Gastroesophageal sphincter (tissue), 4 donors: Measurements from ENCODE around the gene MTMR12. TPM values are rescaled to one million over a fixed set of nuclear protein-coding genes. Genes with fewer than 3 reads are reported as not detected.
A peak's percentile ranks its signal among the peaks of the same experiment; 100 is the strongest.

Source experiments
- ATAC-seq: fragments of 150-250 bp; one replicate; pipeline ENCODE4 v1.9.1; 2016; ENCODE audit warnings: mild to moderate bottlenecking, moderate library complexity
- H3K27ac ChIP-seq, 4 donors: fragments of 200-600 bp; sonication (generic) in 3 of 4; 1 replicate in 3 of 4; 2 replicates in 1 of 4; pipeline ENCODE4 v1.5.1; 2016 to 2019
- H3K27me3 ChIP-seq: fragments of 200-600 bp; sonication (generic); one replicate; pipeline ENCODE4 v1.5.1; 2019
- H3K36me3 ChIP-seq, 2 donors: fragments of 200-600 bp; sonication (generic); one replicate each; pipeline ENCODE4 v1.5.1; 2019; ENCODE audit warnings: control low read depth in 1 of 2
- H3K4me1 ChIP-seq, 3 donors: fragments of 200-600 bp; sonication (generic); 1 replicate in 2 of 3; 2 replicates in 1 of 3; pipeline ENCODE4 v1.5.1; 2016 to 2019; ENCODE audit warnings: control low read depth in 2 of 3
- H3K4me3 ChIP-seq, 2 donors: fragments of 200-600 bp; sonication (generic); one replicate each; pipeline ENCODE4 v1.5.1; 2019; ENCODE audit warnings: mild to moderate bottlenecking in 1 of 2, moderate library complexity in 1 of 2
- H3K9me3 ChIP-seq, 3 donors: fragments of 200-600 bp; sonication (generic); one replicate each; pipeline ENCODE4 v1.5.1; 2017 to 2019; ENCODE audit warnings: control low read depth in 2 of 3
- CTCF ChIP-seq, 4 experiments: fragments of 200-600 bp in 2 of 4; fragments of 450-650 bp in 2 of 4; sonication (generic) in 1 of 4; IDR thresholded peaks; one replicate each; pipeline ENCODE4 v1.5.1; 2017 to 2019; ENCODE audit warnings: antibody characterized with exemption in 4 of 4, mild to moderate bottlenecking in 2 of 4, moderate library complexity in 2 of 4
- EP300 ChIP-seq: sonication (generic); formaldehyde crosslinking; IDR thresholded peaks from one replicate; pipeline ENCODE4 v1.6.1; 2017; ENCODE audit warnings: antibody characterized with exemption, mild to moderate bottlenecking
- POLR2A ChIP-seq, 2 donors: fragments of 450-650 bp; IDR thresholded peaks; one replicate each; pipeline ENCODE4 v1.6.1; 2017; ENCODE audit warnings: antibody characterized with exemption in 2 of 2, mild to moderate bottlenecking in 2 of 2, moderate library complexity in 1 of 2
- POLR2AphosphoS5 ChIP-seq: sonication (generic); formaldehyde crosslinking; IDR thresholded peaks from one replicate; pipeline ENCODE4 v1.6.1; 2017; ENCODE audit warnings: antibody characterized with exemption
- WGBS, 2 donors: methylation state at CpG; one replicate each; pipeline ENCODE4 v1.1.5; 2018; ENCODE audit warnings: low coverage in 1 of 2; 5-methylcytosine and 5-hydroxymethylcytosine counted together
- total RNA-seq, 4 donors: library from RNA; depleted of rRNA; stranded (reverse); fragments of >200 nt; gene quantifications; one replicate each; pipeline ENCODE4 v1.1.0, GENCODE V29; 2016

MTMR12 gene
- total RNA-seq, 4 donors from 2014 or later: 44.2 to 98.9 (median 68.5) TPM

GRCh38 chr5:32255540-32255900 lies 57.2 kb downstream of the MTMR12 start:
- H3K27ac ChIP-seq: peak overlapping the region in 3 of 4 donors; percentile 49 to 64 (median 60)

GRCh38 chr5:32254881-32255539 lies 57.7 kb downstream of the MTMR12 start:
- H3K27me3 ChIP-seq: no peaks in the 10 kb centered on the region
- H3K27ac ChIP-seq: peak overlapping the region in 3 of 4 donors; percentile 49 to 64 (median 60)
- H3K9me3 ChIP-seq: no peaks in the 10 kb centered on the region
- WGBS, 2 donors: 45 to 50% methylated on average over 4 of the region's 5 CpGs
- peaks cover 0 to 85% of the 10 kb centered on the region in 2 donors for H3K36me3 ChIP-seq
- ATAC-seq: peak; percentile 21
- H3K4me1 ChIP-seq: peaks cover 0 to 16% (median 8%) of the 10 kb centered on the region in 3 donors
- TF ChIP-seq EP300 (no peak), POLR2AphosphoS5 (peak; percentile 62)
- H3K4me3 ChIP-seq: no peak overlapping the region

More at GRCh38 chr5:32255540-32255900, 57.2 kb downstream of the MTMR12 start:
- Histone ChIP-seq H3K27me3 (no peaks in the 10 kb centered on the region), H3K9me3 (no peaks in the 10 kb centered on the region), H3K4me1 (peaks cover 0 to 18% (median 8%) of the 10 kb centered on the region in 3 donors), H3K4me3 (no peak overlapping the region), H3K36me3 (peaks cover 0 to 85% of the 10 kb centered on the region in 2 donors)
- ATAC-seq: no peak
- WGBS, 2 donors: 71 to 86% methylated on average over 2 of the region's 2 CpGs
- peak; percentile 24 for TF ChIP-seq POLR2AphosphoS5
- no peak for TF ChIP-seq EP300
- no peak for TF ChIP-seq CTCF (IDR thresholded peaks at IDR 0.05)
- TF ChIP-seq POLR2A (IDR thresholded peaks at IDR 0.05): no peak

GRCh38 chr5:32251871-32252458 lies 60.8 kb downstream of the MTMR12 start:
- WGBS, 2 donors: 81 to 90% methylated on average over 5 to 8 of the region's 8 CpGs
- ATAC-seq: no peak
- H3K27me3 ChIP-seq: no peaks in the 10 kb centered on the region
- H3K36me3 ChIP-seq: peaks cover 3 to 86% of the 10 kb centered on the region in 2 donors
- TF ChIP-seq POLR2AphosphoS5: no peak
- TF ChIP-seq EP300: no peak
- TF ChIP-seq POLR2A (IDR thresholded peaks at IDR 0.05): no peak
- no peak for TF ChIP-seq CTCF (IDR thresholded peaks at IDR 0.05)
- no peaks in the 10 kb centered on the region for H3K9me3 ChIP-seq
- no peak overlapping the region for H3K27ac ChIP-seq
- no peak overlapping the region for H3K4me3 ChIP-seq
- peaks cover 0 to 11% (median 8%) of the 10 kb centered on the region in 3 donors for H3K4me1 ChIP-seq

GRCh38 chr5:32249668-32250067 lies 63.1 kb downstream of the MTMR12 start:
- no peaks in the 10 kb centered on the region for H3K27me3 ChIP-seq
- 81 to 100% methylated on average over 1 to 2 of the region's 2 CpGs for WGBS, 2 donors
- no peak overlapping the region for H3K4me3 ChIP-seq
- no peak overlapping the region for H3K27ac ChIP-seq
- TF ChIP-seq POLR2AphosphoS5 (no peak), POLR2A (IDR thresholded peaks at IDR 0.05) (no peak), EP300 (no peak), CTCF (IDR thresholded peaks at IDR 0.05) (no peak)
- H3K4me1 ChIP-seq: no peaks in the 10 kb centered on the region
- no peaks in the 10 kb centered on the region for H3K9me3 ChIP-seq
- ATAC-seq: no peak
- H3K36me3 ChIP-seq: peaks cover 3 to 95% of the 10 kb centered on the region in 2 donors

- Histone ChIP-seq H3K9me3 (no peaks in the 10 kb centered on the region), H3K27ac (no peak overlapping the region), H3K4me3 (no peak overlapping the region), H3K36me3 (peaks cover 3 to 89% of the 10 kb centered on the region in 2 donors), H3K27me3 (no peaks in the 10 kb centered on the region), H3K4me1 (peaks cover 0 to 21% (median 0%) of the 10 kb centered on the region in 3 donors)
- ATAC-seq: no peak
- 86 to 100% methylated on average over 1 of the region's 1 CpG for WGBS, 2 donors
- TF ChIP-seq CTCF (IDR thresholded peaks at IDR 0.05): no peak
- no peak for TF ChIP-seq POLR2AphosphoS5
- TF ChIP-seq EP300: no peak
- no peak for TF ChIP-seq POLR2A (IDR thresholded peaks at IDR 0.05)
Observed at GRCh38 chr5:32245742-32246141, 67.0 kb downstream of the MTMR12 start.
